H1 (cell line): Measurements from ENCODE around the gene RNF220. TPM values are rescaled to one million over a fixed set of nuclear protein-coding genes. Genes with fewer than 3 reads are reported as not detected.

Source experiments
- HDAC6 ChIP-seq: IDR thresholded peaks from one replicate; pipeline ENCODE4 v1.7.1; 2012; ENCODE audit warnings: low read depth, mild to moderate bottlenecking, inconsistent platforms, low read length, moderate library complexity
- KDM4A ChIP-seq: IDR thresholded peaks from one replicate; pipeline ENCODE4 v1.7.1; 2012; ENCODE audit warnings: low read depth, mild to moderate bottlenecking, moderate library complexity, low read length, inconsistent platforms; ENCODE audit not compliant: severe bottlenecking
- RNF2 ChIP-seq: fragments of 200-900, 300-1000 bp; sonication (generic); IDR thresholded peaks from 2 replicates; pipeline ENCODE4 v1.7.1; 2016; ENCODE audit warnings: borderline replicate concordance, low read depth, mild to moderate bottlenecking, antibody characterized with exemption, low read length; ENCODE audit not compliant: poor library complexity, severe bottlenecking; ENCODE audit errors: missing control alignments
- SP4 ChIP-seq: IDR thresholded peaks from 2 replicates; pipeline ENCODE4 v1.6.1; 2012; ENCODE audit warnings: low read length, inconsistent platforms
- USF2 ChIP-seq: IDR thresholded peaks from 2 replicates; pipeline ENCODE4 v1.6.1; 2011; ENCODE audit warnings: low read length, improper control_type of control experiment
- polyA plus RNA-seq, 7 experiments: library from polyadenylated mRNA; depleted of rRNA in 3 of 7; stranded (reverse) in 5 of 7; unstranded in 2 of 7; fragments of >200 nt in 5 of 7; fragments of 200-250 nt in 2 of 7; gene quantifications; 1 replicate in 5 of 7; 2 replicates in 1 of 7; 4 replicates in 1 of 7; pipeline versions ENCODE4 v1.2.1 to v1.2.3, GENCODE V29; 2011 to 2013; ENCODE audit warnings: missing spikeins in 2 of 7, mixed read lengths in 2 of 7
- total RNA-seq: library from RNA; stranded (reverse); fragmentation: NEBNext Ultra II Directional; extraction: Animal tissue kit (Norgen Biotek cat#: 25700); gene quantifications from 2 replicates; pipeline ENCODE4 v1.2.1, GENCODE V29; 2021

The RNF220 gene
- total and polyA plus RNA-seq, 2 of the 8 experiments (the other 6 are each of a cell fraction or from before 2014, with no cell fraction given): 123 to 160 TPM

- no peak for TF ChIP-seq KDM4A
- TF ChIP-seq USF2: no peak
- no peak for TF ChIP-seq SP4
- no peak for TF ChIP-seq HDAC6
- TF ChIP-seq RNF2: no peak
Measured at GRCh38 chr1:44693900-44694299, 288.8 kb downstream of the RNF220 start (continued).
